DMS79 (cell line): Measurements from ENCODE around the gene B4GALT1.
A peak's percentile ranks its signal among the peaks of the same experiment; 100 is the strongest.
"Not testable (repeated sequence)": the region's sequence is repeated elsewhere in the genome, so short reads cannot be mapped to it uniquely, and the experiment has no call there.

Experiments used
- DNase-seq: peaks from one replicate; lab custom pipeline; 2025; lab: John Stamatoyannopoulos, UW

B4GALT1 gene

GRCh38 chr9:33101104-33101951 lies 65.8 kb downstream of the B4GALT1 start:
- no peak for DNase-seq

GRCh38 chr9:33099754-33100153 lies 67.4 kb downstream of the B4GALT1 start:
- no peak for DNase-seq

DNA sequence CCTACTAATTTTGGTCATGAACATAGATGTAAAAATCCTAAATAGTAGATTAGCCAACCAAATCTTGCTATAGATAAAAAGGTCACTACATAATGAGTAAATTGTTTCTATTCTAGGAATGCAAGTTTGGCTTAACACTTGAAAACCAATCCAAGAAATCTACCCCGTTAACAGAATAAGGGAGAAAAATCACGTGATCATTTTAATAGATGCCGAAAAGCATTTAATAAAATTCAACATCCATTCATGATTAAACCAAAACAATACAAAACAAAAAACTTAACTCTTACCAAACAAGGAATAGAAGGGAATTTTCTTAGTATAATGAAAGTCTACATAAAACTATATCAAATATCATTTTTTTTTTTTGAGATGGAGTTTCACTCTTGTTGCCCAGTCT lies 69.9 kb downstream of the B4GALT1 start:
- no peak for DNase-seq

GRCh38 chr9:33092634-33093033 lies 74.5 kb downstream of the B4GALT1 start:
- no peak for DNase-seq

GRCh38 chr9:33085672-33086071 lies 81.5 kb downstream of the B4GALT1 start:
- DNase-seq = not testable (repeated sequence)

GRCh38 chr9:33082538-33083326 lies 84.4 kb downstream of the B4GALT1 start:
- DNase-seq = no peak

GRCh38 chr9:33082128-33082527 lies 85.0 kb downstream of the B4GALT1 start:
- no peak for DNase-seq

DNA sequence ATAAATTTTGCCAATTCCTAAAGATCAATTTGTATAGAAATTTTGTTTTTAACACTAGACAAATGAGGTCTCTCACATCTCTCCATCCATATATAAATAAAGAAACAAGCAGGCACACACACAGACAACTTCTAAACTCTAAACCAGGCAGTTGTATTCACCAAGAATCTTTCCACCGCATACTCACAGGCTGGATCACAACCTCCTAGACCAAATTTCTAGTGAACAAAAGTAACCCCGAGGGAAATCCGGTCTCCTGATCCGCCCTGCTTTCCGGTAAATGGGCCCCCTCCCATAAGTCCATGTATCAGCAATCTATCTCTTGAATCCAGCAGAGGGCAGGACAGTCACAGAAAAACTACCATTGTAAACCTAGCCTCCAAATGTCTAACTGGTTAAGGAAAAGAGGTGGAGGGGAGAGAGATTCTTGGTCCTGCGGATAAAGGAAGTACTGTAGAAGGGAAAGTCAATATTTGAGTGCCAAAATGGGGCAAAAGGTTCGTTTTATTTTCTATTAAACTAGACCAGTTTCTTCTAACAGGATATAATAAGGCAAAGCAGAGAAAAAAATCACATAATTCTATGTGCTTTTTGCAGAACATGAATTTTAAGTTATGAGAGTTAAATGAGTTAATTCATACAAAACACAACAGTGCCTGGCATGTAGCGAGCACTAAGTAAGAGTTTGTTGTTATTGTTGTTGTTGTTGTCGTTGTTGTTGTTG lies 85.8 kb downstream of the B4GALT1 start:
- peak; percentile 53 for DNase-seq

DNA sequence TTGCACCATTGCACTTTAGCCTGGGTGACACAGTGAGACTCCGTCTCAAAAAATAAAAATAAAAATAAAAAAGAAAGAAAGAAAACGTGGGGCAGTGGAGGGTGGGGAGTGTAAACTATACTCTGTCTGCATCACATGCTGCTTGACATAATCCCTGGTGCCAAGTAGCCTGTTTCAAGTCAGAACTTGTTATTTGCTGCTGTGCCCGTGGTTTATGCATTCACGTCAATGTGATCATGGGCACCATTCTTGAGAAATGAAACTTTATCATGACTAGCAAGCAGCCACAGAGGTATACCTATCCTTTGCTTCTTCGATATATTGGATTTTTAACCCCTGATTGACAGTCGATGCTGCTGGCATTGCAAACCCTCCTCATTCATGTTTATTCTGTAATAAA lies 86.6 kb downstream of the B4GALT1 start:
- DNase-seq = no peak

DNA sequence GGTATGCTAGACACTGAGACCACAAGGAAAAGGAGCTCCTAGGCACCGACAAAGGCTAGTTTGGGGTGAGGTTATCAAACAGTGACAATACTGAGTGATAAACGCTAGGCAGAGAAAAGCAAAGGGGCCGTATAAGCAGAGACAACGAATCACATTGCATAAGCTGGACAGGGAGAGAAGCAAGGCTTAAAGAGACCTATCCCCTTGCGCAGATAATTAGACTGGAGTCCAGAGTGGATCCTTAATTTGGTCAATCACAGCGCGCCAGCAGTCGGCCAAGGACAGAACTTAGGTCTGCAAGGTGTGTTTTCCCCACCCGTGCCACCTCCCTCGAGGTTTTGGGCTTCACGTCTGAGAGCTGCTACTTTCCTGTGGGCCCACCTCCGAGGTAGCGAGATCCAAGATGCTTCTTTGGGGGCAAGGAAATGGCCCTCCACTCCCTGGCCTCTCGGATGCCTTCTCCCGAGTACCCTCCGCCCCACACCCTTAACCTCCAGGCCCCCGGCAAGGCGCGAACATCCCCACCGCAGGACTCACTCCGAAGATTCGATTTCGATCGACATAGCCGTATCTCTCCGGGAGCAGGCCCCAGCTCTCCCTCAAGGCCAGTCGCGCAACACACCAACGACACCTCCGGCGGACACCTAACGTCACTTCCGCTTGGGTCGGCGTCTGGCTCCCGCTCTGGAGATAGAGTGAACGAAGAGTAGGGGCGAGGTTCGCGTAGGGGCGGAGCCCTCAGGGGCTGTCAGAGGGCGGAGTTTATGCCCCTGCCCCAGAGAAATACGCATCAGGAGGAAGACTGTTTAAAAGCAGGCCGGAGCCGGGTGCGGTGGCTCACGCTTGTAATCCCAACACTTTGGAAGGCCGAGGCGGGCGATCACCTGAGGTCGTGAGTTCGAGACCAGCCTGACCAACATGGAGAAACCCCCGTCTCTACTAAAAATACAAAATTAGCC lies 90.8 kb downstream of the B4GALT1 start, which contains the start of gene SMU1:
SMU1 (minus strand) TSS at position 629 of the 959 bp plus-strand sequence; CDS start at position 563, 66 bp downstream.
- peak; percentile 96 for DNase-seq

DNA sequence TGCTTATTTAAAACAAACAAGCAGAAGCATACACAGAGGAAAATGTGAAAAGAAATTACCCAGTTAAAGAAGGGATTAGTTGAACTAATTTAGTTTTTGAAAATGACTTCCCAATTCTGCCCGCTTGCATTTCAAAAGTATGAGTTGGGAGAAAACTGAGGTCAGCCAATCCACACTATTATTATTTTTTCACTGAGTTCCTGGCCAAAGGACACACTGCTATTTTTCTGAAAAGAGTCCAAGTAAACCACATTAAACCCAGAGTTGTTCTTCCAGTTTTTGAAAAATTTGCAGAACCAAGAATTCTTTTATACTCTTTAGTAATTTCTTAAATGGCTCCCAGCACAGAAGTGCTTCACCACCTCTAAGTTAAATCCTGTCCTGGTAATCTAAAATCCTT lies 98.1 kb downstream of the B4GALT1 start:
- no peak for DNase-seq

DNA sequence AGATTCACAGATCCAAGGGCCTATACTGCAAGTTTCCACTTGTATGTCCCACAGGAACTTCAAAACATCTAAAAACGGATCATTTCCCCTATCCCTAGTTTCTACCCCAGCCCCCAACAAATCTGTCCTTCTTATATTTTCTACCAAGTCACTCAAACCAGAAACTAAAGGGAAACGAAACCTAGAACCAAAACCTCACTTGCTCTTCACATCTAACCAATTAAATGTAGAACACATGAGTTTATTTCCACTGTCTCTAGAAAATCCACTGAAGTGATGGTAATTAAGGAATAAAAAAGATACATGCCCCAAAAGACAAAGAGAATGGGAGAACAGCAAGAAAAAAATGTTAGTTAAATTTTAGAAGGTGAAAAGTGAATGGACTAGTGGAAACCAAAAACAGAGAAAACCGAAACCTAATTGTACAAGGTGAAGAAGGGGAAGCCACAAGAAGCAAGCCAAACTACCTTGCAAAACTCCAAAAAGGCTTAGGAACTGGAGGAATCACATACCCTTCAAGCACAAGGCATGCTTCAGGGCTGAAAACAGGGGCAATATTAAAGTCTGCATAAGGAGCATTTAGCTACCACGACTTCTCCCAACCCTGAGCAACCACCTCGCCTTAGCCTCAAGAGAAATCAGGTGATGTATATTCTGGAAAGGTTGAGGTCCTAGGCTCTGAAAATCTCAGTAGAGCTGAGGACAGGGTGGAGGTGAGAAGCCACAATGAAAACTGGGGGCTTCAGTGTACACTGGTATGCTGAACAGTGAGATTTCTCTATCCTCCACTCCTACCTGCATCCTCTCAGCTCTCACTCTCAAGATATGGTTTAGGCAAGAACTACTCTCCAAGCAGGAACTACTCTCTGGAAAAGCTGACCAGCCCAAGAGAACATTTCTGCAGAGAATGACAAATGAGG lies 101.7 kb downstream of the B4GALT1 start:
- DNase-seq = no peak
